GM06990 (cell line): Measurements from ENCODE around the gene ZNF831.

Experiments
- DNase-seq: peaks from one replicate; pipeline ENCODE4 v3.0.0-alpha.2; 2011; ENCODE audit not compliant: insufficient read length; ENCODE audit errors: extremely low read depth
- H3K27me3 ChIP-seq: replicated peaks from 2 replicates; pipeline ENCODE4 v1.6.0; 2011; ENCODE audit warnings: low read length; ENCODE audit not compliant: control insufficient read depth, insufficient read depth
- H3K36me3 ChIP-seq: 2 replicates; pipeline ENCODE4 v1.5.1; 2011; ENCODE audit warnings: low read length; ENCODE audit not compliant: control insufficient read depth, insufficient read depth
- H3K4me3 ChIP-seq: replicated peaks from 2 replicates; pipeline ENCODE4 v1.5.1; 2011; ENCODE audit warnings: low read depth, mild to moderate bottlenecking, control low read depth, low read length
- CTCF ChIP-seq: IDR thresholded peaks from 2 replicates; pipeline ENCODE4 v1.5.1; 2011; ENCODE audit warnings: low read length, control low read depth, mild to moderate bottlenecking, inconsistent platforms; ENCODE audit not compliant: insufficient read depth, poor library complexity, severe bottlenecking

ZNF831 gene

GRCh38 chr20:59125332-59125731, 38.3 kb upstream of the ZNF831 start:
- no peak for DNase-seq

GRCh38 chr20:59125836-59126235, 37.8 kb upstream of the ZNF831 start:
- TF ChIP-seq CTCF, result no peak
- no peak overlapping the region for H3K4me3 ChIP-seq
- no peak for DNase-seq
- no peaks in the 10 kb centered on the region for H3K36me3 ChIP-seq
- H3K27me3 ChIP-seq, result peaks cover 1% of the 10 kb centered on the region; the same call in 1 of the 2 replicates

More at GRCh38 chr20:59125332-59125731, 38.3 kb upstream of the ZNF831 start:
- H3K4me3 ChIP-seq, result no peak overlapping the region
- H3K36me3 ChIP-seq, result no peaks in the 10 kb centered on the region
- H3K27me3 ChIP-seq, result peaks cover 1% of the 10 kb centered on the region; the same call in 1 of the 2 replicates
- TF ChIP-seq CTCF, result no peak

GRCh38 chr20:59127839-59128238, 35.8 kb upstream of the ZNF831 start:
- Histone ChIP-seq H3K36me3 (no peaks in the 10 kb centered on the region), H3K27me3 (no peaks in the 10 kb centered on the region), H3K4me3 (no peak overlapping the region)
- DNase-seq, result no peak
- no peak for TF ChIP-seq CTCF

- TF ChIP-seq CTCF, result no peak
- Histone ChIP-seq H3K36me3 (no peaks in the 10 kb centered on the region), H3K4me3 (no peak overlapping the region), H3K27me3 (no peaks in the 10 kb centered on the region)
- DNase-seq, result no peak
These were observed 31.9 kb upstream of the ZNF831 start for GRCh38 chr20:59131551-59132285.

GRCh38 chr20:59134182-59134581, 29.4 kb upstream of the ZNF831 start:
- Histone ChIP-seq H3K27me3 (no peaks in the 10 kb centered on the region), H3K4me3 (no peak overlapping the region), H3K36me3 (no peaks in the 10 kb centered on the region)
- DNase-seq, result no peak
- TF ChIP-seq CTCF, result no peak

- H3K4me3 ChIP-seq, result no peak overlapping the region
- H3K27me3 ChIP-seq, result no peaks in the 10 kb centered on the region
- no peak for DNase-seq
- no peaks in the 10 kb centered on the region for H3K36me3 ChIP-seq
- no peak for TF ChIP-seq CTCF
These were observed 28.5 kb upstream of the ZNF831 start for GRCh38 chr20:59135093-59135492.
